Measurements from ENCODE around the gene MAS1L. TPM values are rescaled to one million over a fixed set of nuclear protein-coding genes. Genes with fewer than 3 reads are reported as not detected.

The MAS1L gene
- total RNA-seq, 1 donor from 2014 or later: not detected

DNA sequence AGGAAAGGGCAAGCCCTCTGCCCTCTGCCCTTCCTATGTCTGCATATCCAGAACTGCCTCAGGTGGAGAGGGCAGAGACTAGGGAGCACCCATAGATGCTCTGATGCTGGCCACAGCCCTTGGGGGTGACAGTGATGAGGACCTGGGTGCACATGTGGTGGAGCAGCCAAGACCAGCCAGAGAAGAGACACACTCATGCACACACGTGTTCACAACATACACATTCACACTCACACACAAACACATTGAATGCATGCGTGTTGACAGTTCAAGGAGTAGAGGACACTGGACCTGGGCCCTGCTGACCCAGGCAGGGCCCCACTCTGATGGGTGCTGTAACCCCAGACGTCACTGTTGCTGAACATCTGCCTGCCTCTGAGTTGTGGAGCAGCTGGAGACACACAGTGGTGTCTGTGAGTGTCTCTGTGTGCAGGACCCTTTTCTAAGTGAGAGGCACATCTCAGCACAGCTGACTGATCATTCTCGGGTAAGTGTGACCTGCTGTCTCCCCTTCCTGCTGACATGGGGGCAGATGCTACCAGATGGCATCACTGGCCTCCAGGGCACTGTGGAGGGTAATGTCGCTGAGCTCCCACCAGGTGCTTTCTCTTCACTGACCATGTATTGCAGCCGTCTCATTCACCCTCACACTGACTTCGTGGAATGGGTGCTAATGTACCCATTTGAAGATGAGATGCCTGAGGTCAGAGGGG is 30.1 kb upstream of the MAS1L start:
- H3K79me2 ChIP-seq (ENCODE audit: low read depth): no peaks in the 10 kb centered on the region
- no peaks in the 10 kb centered on the region for H4K20me1 ChIP-seq (ENCODE audit: low read depth)
- H3K27me3 Mint-ChIP-seq (ENCODE audit: insufficient read depth, low read depth): peaks cover 4% of the 10 kb centered on the region
- no peak overlapping the region for H3K4me2 ChIP-seq
- no peaks in the 10 kb centered on the region for H3F3A ChIP-seq (ENCODE audit: low read depth)
- no peak for TF ChIP-seq EZH2phosphoT487 (IDR thresholded peaks at IDR 0.05)
- H3K36me3 Mint-ChIP-seq: no peaks in the 10 kb centered on the region
- DNase-seq (ENCODE audit: low spot score): no peak
- H3K27me3 ChIP-seq: no peaks in the 10 kb centered on the region
- peaks cover 8% of the 10 kb centered on the region for H3K9me3 ChIP-seq (ENCODE audit: low read depth)
- no peak overlapping the region for H3K4me3 ChIP-seq
- H3K9ac ChIP-seq: no peak overlapping the region
- H3K27ac ChIP-seq: no peak overlapping the region
- no peaks in the 10 kb centered on the region for H3K4me1 ChIP-seq
- H3K4me3 Mint-ChIP-seq: no peak overlapping the region
- no peak overlapping the region for H2AFZ ChIP-seq (replicated peaks)
- H3K4me1 Mint-ChIP-seq: no peaks in the 10 kb centered on the region
- no peaks in the 10 kb centered on the region for H3K36me3 ChIP-seq
- peaks cover 11% of the 10 kb centered on the region for H3K9me3 Mint-ChIP-seq
- no peak overlapping the region for H3K27ac Mint-ChIP-seq

DNA sequence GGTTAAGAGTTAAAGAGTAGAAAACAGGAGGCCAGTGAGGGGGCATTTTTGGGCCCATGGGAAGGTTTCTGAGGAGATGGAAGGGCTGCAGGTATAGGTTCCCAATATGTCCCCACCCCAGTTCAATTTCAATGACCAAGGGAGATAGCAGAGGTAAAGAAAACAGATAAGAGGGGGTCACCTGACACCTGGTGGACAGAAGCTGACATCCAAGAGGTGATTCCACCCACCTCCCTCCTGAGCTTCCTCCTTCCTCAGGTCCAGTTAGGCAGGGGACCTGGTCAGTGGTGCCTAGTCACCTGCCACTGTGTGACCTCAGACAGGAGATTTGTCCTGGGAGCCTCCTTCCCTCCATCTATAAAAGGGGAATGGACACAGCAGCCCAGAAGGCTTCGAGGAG is 29.5 kb upstream of the MAS1L start:
- Mint-ChIP-seq H3K27ac (no peak overlapping the region), H3K4me1 (no peaks in the 10 kb centered on the region), H3K9me3 (peaks cover 11% of the 10 kb centered on the region), H3K27me3 (ENCODE audit: insufficient read depth, low read depth) (peaks cover 4% of the 10 kb centered on the region), H3K36me3 (no peaks in the 10 kb centered on the region), H3K4me3 (no peak overlapping the region)
- H3F3A ChIP-seq (ENCODE audit: low read depth): no peaks in the 10 kb centered on the region
- no peak overlapping the region for H3K4me2 ChIP-seq
- H3K9ac ChIP-seq: no peak overlapping the region
- H3K27ac ChIP-seq: no peak overlapping the region
- H3K27me3 ChIP-seq: no peaks in the 10 kb centered on the region
- H4K20me1 ChIP-seq (ENCODE audit: low read depth): no peaks in the 10 kb centered on the region
- no peak overlapping the region for H2AFZ ChIP-seq (replicated peaks)
- TF ChIP-seq, protein P1, sequence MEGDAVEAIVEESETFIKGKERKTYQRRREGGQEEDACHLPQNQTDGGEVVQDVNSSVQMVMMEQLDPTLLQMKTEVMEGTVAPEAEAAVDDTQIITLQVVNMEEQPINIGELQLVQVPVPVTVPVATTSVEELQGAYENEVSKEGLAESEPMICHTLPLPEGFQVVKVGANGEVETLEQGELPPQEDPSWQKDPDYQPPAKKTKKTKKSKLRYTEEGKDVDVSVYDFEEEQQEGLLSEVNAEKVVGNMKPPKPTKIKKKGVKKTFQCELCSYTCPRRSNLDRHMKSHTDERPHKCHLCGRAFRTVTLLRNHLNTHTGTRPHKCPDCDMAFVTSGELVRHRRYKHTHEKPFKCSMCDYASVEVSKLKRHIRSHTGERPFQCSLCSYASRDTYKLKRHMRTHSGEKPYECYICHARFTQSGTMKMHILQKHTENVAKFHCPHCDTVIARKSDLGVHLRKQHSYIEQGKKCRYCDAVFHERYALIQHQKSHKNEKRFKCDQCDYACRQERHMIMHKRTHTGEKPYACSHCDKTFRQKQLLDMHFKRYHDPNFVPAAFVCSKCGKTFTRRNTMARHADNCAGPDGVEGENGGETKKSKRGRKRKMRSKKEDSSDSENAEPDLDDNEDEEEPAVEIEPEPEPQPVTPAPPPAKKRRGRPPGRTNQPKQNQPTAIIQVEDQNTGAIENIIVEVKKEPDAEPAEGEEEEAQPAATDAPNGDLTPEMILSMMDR (IDR thresholded peaks at IDR 0.05): no peak
- TF ChIP-seq EZH2 (IDR thresholded peaks at IDR 0.05): no peak
- peaks cover 2% of the 10 kb centered on the region for H3K9me3 ChIP-seq (ENCODE audit: low read depth)
- no peak for DNase-seq (ENCODE audit: low spot score)
- H3K79me2 ChIP-seq (ENCODE audit: low read depth): no peaks in the 10 kb centered on the region
- H3K36me3 ChIP-seq: no peaks in the 10 kb centered on the region
- H3K4me1 ChIP-seq: no peaks in the 10 kb centered on the region
- H3K4me3 ChIP-seq: no peak overlapping the region

DNA sequence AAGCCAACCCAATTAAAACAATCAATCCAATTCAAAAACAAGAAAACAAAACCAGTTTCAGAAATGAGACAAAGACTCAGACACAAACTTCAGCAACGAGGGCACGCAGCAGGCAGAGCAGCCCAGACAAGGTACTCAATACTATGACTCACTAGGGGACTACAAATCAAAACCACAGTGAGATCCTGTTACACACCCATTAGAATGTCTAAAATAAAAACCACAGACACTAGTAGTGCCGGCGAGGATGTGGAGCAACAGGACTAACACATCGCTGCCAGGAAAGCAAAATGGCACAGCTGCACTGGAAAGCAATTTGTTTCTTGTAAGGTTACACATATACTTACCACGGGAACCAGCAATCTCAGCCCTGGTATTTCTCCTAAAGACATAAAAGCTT is 28.4 kb upstream of the MAS1L start:
- no peak overlapping the region for H3K4me2 ChIP-seq
- TF ChIP-seq EZH2 (IDR thresholded peaks at IDR 0.05) (no peak), EZH2phosphoT487 (IDR thresholded peaks at IDR 0.05) (no peak)
- TF ChIP-seq, protein P1 (IDR thresholded peaks at IDR 0.05): no peak
- no peaks in the 10 kb centered on the region for H3K4me1 ChIP-seq
- H3K79me2 ChIP-seq (ENCODE audit: low read depth): no peaks in the 10 kb centered on the region
- H3K4me3 ChIP-seq: no peak overlapping the region
- H3K36me3 ChIP-seq: no peaks in the 10 kb centered on the region
- H3K27ac Mint-ChIP-seq: no peak overlapping the region
- H3K36me3 Mint-ChIP-seq: no peaks in the 10 kb centered on the region
- no peak overlapping the region for H3K27ac ChIP-seq
- H2AFZ ChIP-seq (replicated peaks): no peak overlapping the region
- no peak for DNase-seq (ENCODE audit: low spot score)
- H3K9ac ChIP-seq: no peak overlapping the region
- H3K4me1 Mint-ChIP-seq: no peaks in the 10 kb centered on the region
- no peaks in the 10 kb centered on the region for H4K20me1 ChIP-seq (ENCODE audit: low read depth)
- peaks cover 11% of the 10 kb centered on the region for H3K9me3 Mint-ChIP-seq
- no peaks in the 10 kb centered on the region for H3K9me3 ChIP-seq (ENCODE audit: low read depth)
- H3K4me3 Mint-ChIP-seq: no peak overlapping the region
- peaks cover 4% of the 10 kb centered on the region for H3K27me3 Mint-ChIP-seq (ENCODE audit: insufficient read depth, low read depth)
- no peaks in the 10 kb centered on the region for H3K27me3 ChIP-seq
- no peaks in the 10 kb centered on the region for H3F3A ChIP-seq (ENCODE audit: low read depth)

DNA sequence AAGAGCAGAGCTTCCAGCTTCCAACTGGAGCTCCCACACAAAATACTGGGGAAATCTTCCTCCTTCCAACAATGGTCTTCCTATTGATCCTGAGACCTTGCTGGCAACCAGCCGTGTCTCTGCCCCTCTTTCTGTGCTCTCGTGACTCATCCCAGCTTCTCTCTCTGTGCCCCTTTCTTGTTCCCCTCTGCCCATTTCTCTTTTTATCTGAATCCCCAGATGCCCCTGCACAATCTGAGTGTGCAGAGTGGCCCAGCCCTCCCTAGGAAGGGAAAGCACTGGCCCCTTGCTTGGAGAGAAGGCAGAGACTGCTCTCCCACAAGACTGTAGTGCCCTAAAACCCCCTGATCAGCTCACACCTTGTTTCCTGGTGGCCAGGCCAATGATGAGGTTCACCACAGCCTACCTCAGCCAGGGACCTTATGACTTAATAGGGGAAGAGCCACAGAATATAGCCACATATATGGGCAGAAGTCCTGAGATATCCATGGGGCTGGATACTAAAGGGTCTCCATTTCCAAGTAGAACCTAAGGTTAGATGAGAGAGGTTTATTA is 23.1 kb upstream of the MAS1L start:
- no peaks in the 10 kb centered on the region for H3K79me2 ChIP-seq (ENCODE audit: low read depth)
- no peak for DNase-seq (ENCODE audit: low spot score)

More for the DNA sequence above, 23.1 kb upstream of the MAS1L start:
- TF ChIP-seq, protein P1 (IDR thresholded peaks at IDR 0.05): no peak
- H3K9me3 Mint-ChIP-seq: peaks cover 5% of the 10 kb centered on the region
- no peaks in the 10 kb centered on the region for H3K27me3 ChIP-seq
- H3K9ac ChIP-seq: no peak overlapping the region
- no peak overlapping the region for H3K4me3 ChIP-seq
- H4K20me1 ChIP-seq (ENCODE audit: low read depth): no peaks in the 10 kb centered on the region
- H3K27ac ChIP-seq: no peak overlapping the region
- H3K4me3 Mint-ChIP-seq: peak overlapping the region; percentile 19
- H3K4me1 ChIP-seq: peaks cover 10% of the 10 kb centered on the region
- H3K9me3 ChIP-seq (ENCODE audit: low read depth): no peaks in the 10 kb centered on the region
- H3K27me3 Mint-ChIP-seq (ENCODE audit: insufficient read depth, low read depth): peaks cover 5% of the 10 kb centered on the region
- peak overlapping the region; percentile 53 for H3K4me2 ChIP-seq
- H3K27ac Mint-ChIP-seq: peak overlapping the region; percentile 33
- H3F3A ChIP-seq (ENCODE audit: low read depth): no peaks in the 10 kb centered on the region
- H3K36me3 ChIP-seq: no peaks in the 10 kb centered on the region
- H2AFZ ChIP-seq (replicated peaks): peak overlapping the region; percentile 52
- peaks cover 22% of the 10 kb centered on the region for H3K4me1 Mint-ChIP-seq
- H3K36me3 Mint-ChIP-seq: no peaks in the 10 kb centered on the region

All from neural progenitor cell (in vitro differentiated cells).